Esophagus muscularis mucosa (tissue), 4 donors: ENCODE data around the gene SEMA5A. TPM values are rescaled to one million over a fixed set of nuclear protein-coding genes. Genes with fewer than 3 reads are reported as not detected.

Experiments used
- DNase-seq: peaks from one replicate; pipeline ENCODE4 v3.0.0-alpha.2; 2017; ENCODE audit errors: extremely low spot score
- H3K27ac ChIP-seq, 4 donors: fragments of 200-600 bp; sonication (generic); replicated peaks in 1 of 4; 1 replicate in 3 of 4; 2 replicates in 1 of 4; pipeline ENCODE4 v1.5.1; 2016 to 2019; ENCODE audit warnings: mild to moderate bottlenecking in 1 of 4
- H3K27me3 ChIP-seq, 4 donors: fragments of 200-600 bp; sonication (generic); one replicate each; pipeline versions ENCODE4 v1.5.1 to v1.6.0; 2016 to 2019
- H3K36me3 ChIP-seq, 4 donors: fragments of 200-600 bp; sonication (generic); one replicate each; pipeline ENCODE4 v1.5.1; 2016 to 2019
- H3K4me1 ChIP-seq, 4 donors: fragments of 200-600 bp; sonication (generic); one replicate each; pipeline ENCODE4 v1.5.1; 2016 to 2019
- H3K4me3 ChIP-seq, 4 donors: fragments of 200-600 bp; sonication (generic); 1 replicate in 2 of 4; 2 replicates in 2 of 4; pipeline ENCODE4 v1.5.1; 2016 to 2019; ENCODE audit warnings: mild to moderate bottlenecking in 4 of 4, moderate library complexity in 1 of 4
- H3K9me3 ChIP-seq, 4 donors: fragments of 200-600 bp; sonication (generic); 1 replicate in 3 of 4; 2 replicates in 1 of 4; pipeline ENCODE4 v1.5.1; 2016 to 2019
- EP300 ChIP-seq: sonication (generic); formaldehyde crosslinking; IDR thresholded peaks from one replicate; pipeline ENCODE4 v1.6.1; 2017; ENCODE audit warnings: antibody characterized with exemption
- POLR2A ChIP-seq: fragments of 450-650 bp; IDR thresholded peaks from one replicate; pipeline ENCODE4 v1.6.1; 2017; ENCODE audit warnings: antibody characterized with exemption, moderate library complexity, mild to moderate bottlenecking, low read depth
- POLR2AphosphoS5 ChIP-seq, 2 donors: sonication (generic); formaldehyde crosslinking; IDR thresholded peaks; one replicate each; pipeline ENCODE4 v1.6.1; 2017; ENCODE audit warnings: antibody characterized with exemption in 2 of 2
- WGBS: methylation state at CpG from one replicate; pipeline ENCODE4 v1.1.5; 2018; 5-methylcytosine and 5-hydroxymethylcytosine counted together
- intact Hi-C: fragments of 100-400 bp; cut with DNase I; formaldehyde crosslinking; loops from one replicate; pipeline ENCODE4 v1.15.1; 2023
- total RNA-seq, 4 donors: library from RNA; depleted of rRNA; stranded (reverse); fragments of >200 nt; gene quantifications; one replicate each; pipeline versions ENCODE4 v1.1.0 to v1.2.1, GENCODE V29; 2016
- TF ChIP-seq, protein P1 (sequence below), 3 experiments: fragments of 200-600 bp in 2 of 3; fragments of 450-650 bp in 1 of 3; sonication (generic) in 2 of 3; IDR thresholded peaks; one replicate each; pipeline ENCODE4 v1.5.1; 2017 to 2019; ENCODE audit warnings: antibody characterized with exemption in 3 of 3, mild to moderate bottlenecking in 2 of 3, moderate library complexity in 1 of 3

SEMA5A gene
- total RNA-seq, 4 donors from 2014 or later: 2.1 to 5.6 (median 3.5) TPM

DNA sequence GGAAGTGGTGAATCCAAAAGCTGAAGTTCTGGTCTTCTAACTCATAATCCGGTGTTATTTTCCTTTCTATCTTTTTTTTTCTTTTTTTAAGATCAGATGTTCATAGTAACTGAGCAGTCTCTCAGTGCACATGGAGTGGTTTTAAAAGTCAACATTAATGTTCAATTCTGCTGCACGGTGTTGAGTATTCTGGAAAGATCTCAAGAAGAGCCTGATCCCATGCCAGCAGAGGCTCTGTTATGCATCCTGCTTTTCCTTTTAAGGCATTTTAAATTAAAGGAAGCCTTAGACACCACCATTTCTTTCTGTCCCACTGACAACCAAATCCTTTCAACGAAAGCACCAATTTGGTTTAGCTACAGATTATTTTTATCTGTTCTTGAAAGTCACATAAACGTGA is 33.4 kb downstream of the SEMA5A start:
- TF ChIP-seq POLR2AphosphoS5 (IDR thresholded peaks at IDR 0.05) (no peak), POLR2A (no peak), EP300 (no peak)
- TF ChIP-seq, protein P1, sequence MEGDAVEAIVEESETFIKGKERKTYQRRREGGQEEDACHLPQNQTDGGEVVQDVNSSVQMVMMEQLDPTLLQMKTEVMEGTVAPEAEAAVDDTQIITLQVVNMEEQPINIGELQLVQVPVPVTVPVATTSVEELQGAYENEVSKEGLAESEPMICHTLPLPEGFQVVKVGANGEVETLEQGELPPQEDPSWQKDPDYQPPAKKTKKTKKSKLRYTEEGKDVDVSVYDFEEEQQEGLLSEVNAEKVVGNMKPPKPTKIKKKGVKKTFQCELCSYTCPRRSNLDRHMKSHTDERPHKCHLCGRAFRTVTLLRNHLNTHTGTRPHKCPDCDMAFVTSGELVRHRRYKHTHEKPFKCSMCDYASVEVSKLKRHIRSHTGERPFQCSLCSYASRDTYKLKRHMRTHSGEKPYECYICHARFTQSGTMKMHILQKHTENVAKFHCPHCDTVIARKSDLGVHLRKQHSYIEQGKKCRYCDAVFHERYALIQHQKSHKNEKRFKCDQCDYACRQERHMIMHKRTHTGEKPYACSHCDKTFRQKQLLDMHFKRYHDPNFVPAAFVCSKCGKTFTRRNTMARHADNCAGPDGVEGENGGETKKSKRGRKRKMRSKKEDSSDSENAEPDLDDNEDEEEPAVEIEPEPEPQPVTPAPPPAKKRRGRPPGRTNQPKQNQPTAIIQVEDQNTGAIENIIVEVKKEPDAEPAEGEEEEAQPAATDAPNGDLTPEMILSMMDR (IDR thresholded peaks at IDR 0.05): no peak
- intact Hi-C loops: no loop called here
- no peaks in the 10 kb centered on the region for H3K36me3 ChIP-seq
- H3K4me1 ChIP-seq: peaks cover 0 to 9% (median 4%) of the 10 kb centered on the region in 4 donors
- no peak overlapping the region for H3K27ac ChIP-seq
- 34% methylated on average over 4 of the region's 4 CpGs for WGBS
- H3K4me3 ChIP-seq: no peak overlapping the region
- DNase-seq: no peak
- H3K27me3 ChIP-seq: no peaks in the 10 kb centered on the region
- no peaks in the 10 kb centered on the region for H3K9me3 ChIP-seq

GRCh38 chr5:9507974-9508373 is 37.9 kb downstream of the SEMA5A start:
- no peak for DNase-seq
- 84% methylated on average over 6 of the region's 6 CpGs for WGBS
- no peak for TF ChIP-seq EP300
- TF ChIP-seq, protein P1 (IDR thresholded peaks at IDR 0.05): no peak
- intact Hi-C loops: no loop called here
- H3K4me1 ChIP-seq: peaks cover 0 to 10% (median 4%) of the 10 kb centered on the region in 4 donors
- no peaks in the 10 kb centered on the region for H3K9me3 ChIP-seq
- no peak overlapping the region for H3K4me3 ChIP-seq
- H3K36me3 ChIP-seq: no peaks in the 10 kb centered on the region
- H3K27me3 ChIP-seq: no peaks in the 10 kb centered on the region
- H3K27ac ChIP-seq: no peak overlapping the region

- no peaks in the 10 kb centered on the region for H3K27me3 ChIP-seq
- H3K4me1 ChIP-seq: peaks cover 0 to 14% (median 0%) of the 10 kb centered on the region in 4 donors
- H3K4me3 ChIP-seq: no peak overlapping the region
- DNase-seq: no peak
- 75% methylated on average over 2 of the region's 2 CpGs for WGBS
- intact Hi-C loops: no loop called here
- H3K36me3 ChIP-seq: no peaks in the 10 kb centered on the region
- no peak overlapping the region for H3K27ac ChIP-seq
- no peaks in the 10 kb centered on the region for H3K9me3 ChIP-seq
- no peak for TF ChIP-seq POLR2A
- no peak for TF ChIP-seq EP300
- no peak for TF ChIP-seq POLR2AphosphoS5 (IDR thresholded peaks at IDR 0.05)
- TF ChIP-seq, protein P1 (IDR thresholded peaks at IDR 0.05): no peak
Measured at GRCh38 chr5:9505225-9505624, 40.6 kb downstream of the SEMA5A start.

GRCh38 chr5:9502864-9503263 is 43.0 kb downstream of the SEMA5A start:
- Histone ChIP-seq H3K27me3 (no peaks in the 10 kb centered on the region), H3K36me3 (no peaks in the 10 kb centered on the region), H3K4me3 (no peak overlapping the region), H3K27ac (no peak overlapping the region), H3K9me3 (no peaks in the 10 kb centered on the region), H3K4me1 (peaks cover 0 to 14% (median 0%) of the 10 kb centered on the region in 4 donors)
- no peak for DNase-seq
- intact Hi-C loops: no loop called here
- no peak for TF ChIP-seq POLR2AphosphoS5 (IDR thresholded peaks at IDR 0.05)
- 72% methylated on average over 1 of the region's 1 CpG for WGBS

DNA sequence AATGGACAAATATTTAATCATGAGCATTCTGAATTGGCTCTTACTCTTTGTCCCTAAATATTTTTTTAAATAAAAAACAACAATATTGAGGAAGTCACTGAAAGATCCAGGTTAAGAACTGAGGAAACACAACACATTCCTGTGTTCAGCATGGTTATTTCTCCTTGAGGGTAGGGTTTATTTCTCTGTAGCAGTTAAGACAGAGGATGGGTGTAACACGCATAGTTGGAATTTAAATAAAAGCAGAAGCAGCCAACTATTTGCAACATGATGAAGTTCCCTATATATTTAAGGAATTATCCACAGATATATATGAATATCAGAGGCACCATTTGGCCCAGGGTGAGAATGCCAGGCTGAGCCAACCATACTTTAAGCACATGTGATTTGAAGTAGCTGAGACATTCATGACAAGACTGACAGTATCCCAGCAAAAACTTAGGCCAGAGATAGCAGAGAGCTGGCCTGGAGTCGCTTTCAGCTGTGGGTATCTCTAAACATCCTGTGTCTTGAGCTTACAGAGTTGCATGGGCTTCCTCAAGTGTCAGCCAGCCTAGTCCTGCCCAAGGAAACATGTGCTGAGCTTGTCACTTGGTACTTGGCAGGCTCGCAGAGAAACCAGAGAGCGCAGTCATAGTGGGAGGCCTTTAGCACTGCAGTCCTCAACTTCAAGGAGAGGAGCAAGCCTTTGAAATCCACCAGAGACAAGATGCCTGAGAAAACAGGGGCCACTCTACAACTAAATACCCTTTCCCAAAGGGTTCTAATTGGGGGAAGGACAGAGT is 43.6 kb downstream of the SEMA5A start:
- intact Hi-C loops: no loop called here
- Histone ChIP-seq H3K9me3 (no peaks in the 10 kb centered on the region), H3K27ac (no peak overlapping the region), H3K27me3 (no peaks in the 10 kb centered on the region), H3K36me3 (no peaks in the 10 kb centered on the region), H3K4me1 (peaks cover 0 to 14% (median 0%) of the 10 kb centered on the region in 4 donors), H3K4me3 (no peak overlapping the region)
- no peak for DNase-seq
- WGBS: 83% methylated on average over 4 of the region's 4 CpGs
- no peak for TF ChIP-seq POLR2AphosphoS5 (IDR thresholded peaks at IDR 0.05)

DNA sequence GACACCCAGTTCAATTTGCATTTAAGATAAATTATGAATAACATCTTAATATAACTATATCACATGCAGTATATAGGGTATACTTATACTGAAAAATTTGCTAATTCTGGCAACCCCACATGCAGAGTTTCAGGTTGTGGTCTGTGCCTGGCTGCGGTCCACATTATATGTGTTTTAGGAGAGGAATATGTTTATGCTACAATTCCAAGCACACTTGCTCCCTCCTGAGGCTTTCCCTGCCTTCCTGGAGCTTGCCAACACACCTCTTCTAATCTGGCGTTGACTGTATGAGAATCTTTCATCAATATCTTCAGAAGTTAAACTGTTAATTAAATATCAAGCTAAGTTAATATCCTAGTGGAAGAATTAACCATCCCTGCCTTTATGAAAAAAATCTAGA is 45.2 kb downstream of the SEMA5A start:
- TF ChIP-seq POLR2AphosphoS5 (IDR thresholded peaks at IDR 0.05) (no peak), EP300 (no peak), POLR2A (no peak)
- TF ChIP-seq, protein P1 (IDR thresholded peaks at IDR 0.05): no peak
- Histone ChIP-seq H3K36me3 (no peaks in the 10 kb centered on the region), H3K4me3 (no peak overlapping the region), H3K27me3 (no peaks in the 10 kb centered on the region), H3K4me1 (peaks cover 0 to 14% (median 0%) of the 10 kb centered on the region in 4 donors), H3K27ac (no peak overlapping the region), H3K9me3 (no peaks in the 10 kb centered on the region)
- DNase-seq: no peak
- 60% methylated on average over 2 of the region's 2 CpGs for WGBS
- intact Hi-C loops: no loop called here
